GM18909 (cell line): ENCODE measurements around the gene BAZ2B.

ENCODE experiments used
- ATAC-seq: cut with Tn5 transposase; IDR thresholded peaks from one replicate; pipeline ENCODE4 v1.9.1; 2021; ENCODE audit warnings: mild to moderate bottlenecking; ENCODE audit not compliant: unreplicated experiment, poor library complexity

Gene BAZ2B

DNA sequence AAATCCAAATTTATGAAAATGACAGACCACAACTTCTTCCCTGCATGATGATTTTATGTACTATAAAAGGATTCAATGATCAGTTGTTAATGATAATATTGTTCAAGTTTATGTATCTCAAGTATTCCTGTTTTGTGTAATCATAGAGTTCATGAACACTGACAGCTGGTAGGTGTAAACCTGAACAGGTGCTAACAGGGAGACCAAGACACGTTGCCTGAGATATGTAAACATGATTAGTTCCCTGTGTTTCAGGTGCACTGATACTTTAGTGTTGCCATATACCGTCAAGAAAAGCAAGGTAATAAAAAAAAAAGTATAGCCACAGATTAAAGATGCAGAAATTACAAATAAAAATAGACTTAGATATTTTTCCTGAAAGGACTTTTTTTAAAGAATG is 131.8 kb downstream of the BAZ2B start:
- ATAC-seq = no peak

DNA sequence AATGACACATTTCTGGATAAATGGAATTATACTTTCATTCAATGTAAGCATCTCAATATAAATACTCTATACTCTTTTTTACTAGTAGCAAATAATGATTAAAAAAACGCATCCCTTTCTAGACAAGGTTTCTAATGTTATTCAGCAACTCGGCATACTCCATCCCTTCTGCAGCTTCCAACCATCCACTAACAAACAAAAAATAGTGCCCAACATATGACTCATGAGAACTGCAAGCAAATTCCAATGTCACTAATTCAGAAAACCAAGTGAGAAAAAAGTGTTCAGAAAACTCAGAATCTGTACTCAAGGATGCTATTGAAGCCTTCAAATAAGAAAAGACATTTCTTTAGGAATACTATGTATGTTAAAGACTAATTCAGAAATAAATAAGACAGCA is 140.0 kb downstream of the BAZ2B start:
- no peak for ATAC-seq

DNA sequence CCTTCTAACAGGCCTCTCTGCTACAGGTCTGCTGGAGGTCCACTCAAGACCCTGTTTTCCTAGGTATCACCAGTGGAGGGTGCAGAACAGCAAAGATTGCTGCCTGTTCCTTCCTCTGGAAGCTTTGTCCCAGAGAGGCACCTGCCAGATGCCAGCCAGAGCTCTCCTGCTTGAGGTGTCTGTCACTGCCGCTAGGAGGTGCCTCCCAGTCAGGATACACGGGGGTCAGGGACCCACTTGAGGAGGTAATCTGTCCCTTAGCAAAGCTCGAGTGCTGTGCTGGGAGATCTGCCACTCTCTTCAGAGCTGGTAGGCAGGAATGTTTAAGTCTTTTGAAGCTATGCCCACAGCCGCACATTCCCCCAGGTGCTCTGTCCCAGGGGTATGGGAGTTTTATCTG is 140.6 kb downstream of the BAZ2B start:
- no peak for ATAC-seq

DNA sequence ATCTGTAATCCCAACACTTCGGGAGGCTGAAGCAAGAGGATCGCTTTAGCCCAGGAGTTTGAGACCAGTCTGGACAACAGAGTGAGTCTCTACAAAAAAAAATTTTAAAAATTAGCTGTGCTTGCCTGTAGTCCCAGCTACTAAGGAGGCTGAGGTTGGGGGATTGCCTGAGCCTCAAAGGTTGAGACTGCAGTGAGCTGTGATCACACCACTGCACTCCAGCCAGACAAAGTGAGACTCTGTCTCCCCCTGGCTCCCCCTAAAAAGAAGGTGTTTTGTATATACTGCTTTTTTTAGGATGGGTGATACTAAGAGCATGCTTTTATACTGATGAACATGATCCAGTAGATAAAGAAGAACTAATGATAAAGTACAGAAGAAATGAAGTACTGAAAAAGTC is 145.0 kb downstream of the BAZ2B start:
- no peak for ATAC-seq

DNA sequence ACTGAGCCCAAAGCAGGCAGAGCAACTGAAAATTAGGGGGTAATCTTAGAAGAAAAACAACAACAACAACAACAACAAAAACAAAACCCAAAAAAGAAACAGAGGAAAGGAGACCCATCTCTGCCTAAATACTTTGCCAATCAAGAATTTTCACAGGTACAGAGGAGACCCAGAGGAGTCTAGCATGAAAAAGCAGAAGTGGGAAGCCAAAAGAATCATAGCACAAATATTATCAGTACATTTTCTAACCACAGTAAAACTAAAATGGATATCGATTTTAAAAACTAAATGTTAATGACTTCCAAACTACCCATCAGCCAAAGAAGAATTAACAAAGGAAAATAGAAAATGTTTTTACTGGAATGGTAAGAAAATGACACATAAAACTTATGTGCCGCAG is 148.1 kb downstream of the BAZ2B start:
- ATAC-seq = peak; percentile 48

DNA sequence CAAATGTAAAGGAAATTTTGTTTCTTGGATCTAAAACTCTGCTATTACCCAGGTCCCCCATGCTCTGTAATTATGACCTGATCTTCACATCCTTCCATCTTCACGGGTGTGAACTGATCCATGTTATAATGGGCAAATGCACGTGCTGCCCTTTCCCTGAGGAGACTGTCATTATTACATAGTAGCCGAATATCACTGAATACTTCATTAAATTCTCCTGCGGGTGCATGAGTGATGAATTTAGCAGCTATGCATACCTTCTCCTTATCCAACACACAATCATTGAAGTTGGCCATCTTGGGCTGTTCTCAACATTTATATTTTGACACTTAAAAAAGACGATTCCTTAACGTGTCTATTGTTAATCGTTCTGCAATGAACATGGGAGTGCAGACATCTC is 153.4 kb downstream of the BAZ2B start:
- ATAC-seq = no peak

DNA sequence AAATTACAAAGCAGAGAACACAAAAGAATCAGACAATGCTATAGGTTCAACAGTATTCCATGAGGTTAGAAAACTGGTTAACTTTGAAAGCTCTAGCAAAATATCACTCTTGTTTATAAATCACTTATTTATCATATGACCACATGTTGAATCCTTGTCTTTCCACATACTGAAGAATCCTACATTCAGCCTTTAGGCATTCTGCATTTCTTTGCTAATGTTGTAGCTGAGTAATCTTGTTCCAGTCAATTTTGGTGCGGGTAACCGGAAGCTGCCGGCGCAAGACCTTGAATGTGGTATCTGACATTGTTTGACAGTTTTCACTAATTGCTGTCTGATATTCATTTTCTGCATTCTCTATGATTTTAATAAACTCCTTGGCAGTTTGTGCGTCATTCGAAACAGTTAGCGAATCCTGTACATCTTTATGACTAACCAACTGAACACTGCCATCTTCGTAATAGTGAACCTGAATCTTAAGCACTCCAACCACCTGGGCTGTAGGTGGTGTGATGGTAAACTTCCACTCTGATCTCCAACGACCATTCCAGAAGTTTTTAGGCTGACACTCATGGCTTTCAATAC is 154.1 kb downstream of the BAZ2B start:
- ATAC-seq = no peak

DNA sequence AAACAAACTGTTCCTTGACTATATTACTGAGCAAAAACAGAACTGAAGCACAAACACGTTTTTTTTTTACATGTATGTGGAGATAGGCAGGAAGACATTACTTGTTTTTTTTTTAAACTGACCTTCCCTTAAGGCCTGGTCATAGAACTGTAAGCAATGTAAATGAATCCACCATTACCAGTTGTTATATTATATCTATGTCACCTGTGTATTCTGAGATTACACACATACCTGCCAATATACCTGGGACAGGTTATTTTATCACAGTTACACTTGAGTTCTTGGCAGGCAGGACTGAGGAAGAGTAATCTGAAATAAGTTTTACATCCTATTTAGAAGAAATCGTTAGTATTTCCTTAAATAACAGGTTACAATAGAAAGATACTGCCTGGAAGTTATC is 155.3 kb downstream of the BAZ2B start:
- ATAC-seq = no peak

DNA sequence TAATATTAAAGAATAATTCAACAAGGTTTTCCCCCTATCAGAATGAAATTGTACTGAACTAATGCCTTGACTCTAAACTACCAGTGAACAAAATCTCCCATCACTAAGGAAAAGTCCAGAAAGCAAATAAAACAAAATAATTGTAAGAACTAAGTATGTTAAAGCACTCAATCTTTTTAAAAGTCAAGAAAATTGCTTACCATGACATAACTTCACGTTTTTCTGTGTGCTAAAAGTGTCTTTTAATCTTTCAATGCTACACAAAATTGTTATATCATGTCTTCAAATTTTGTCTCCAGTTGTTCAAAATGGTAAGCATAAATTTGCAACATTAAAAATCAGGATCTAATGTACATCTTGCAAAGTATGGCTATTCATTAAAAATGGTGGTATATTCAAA is 156.1 kb downstream of the BAZ2B start:
- ATAC-seq = no peak

DNA sequence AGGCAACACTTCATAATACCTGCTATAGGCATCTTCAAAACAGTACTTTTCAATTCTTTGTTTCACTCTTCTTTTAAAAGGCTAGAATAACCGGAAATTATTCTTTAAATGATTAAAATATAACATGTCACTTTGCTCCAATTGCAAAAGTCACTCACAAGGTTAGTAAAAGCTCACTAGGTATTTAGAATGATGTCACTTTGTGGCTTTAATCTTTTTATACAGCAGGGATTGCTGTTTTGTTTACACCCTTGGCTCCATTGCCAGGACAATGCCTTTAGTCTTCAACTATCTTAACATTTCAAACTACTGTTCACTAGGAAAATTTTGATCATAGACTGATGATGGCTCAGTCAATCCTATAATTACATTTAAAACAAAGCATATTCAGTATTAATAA is 157.1 kb downstream of the BAZ2B start:
- ATAC-seq = no peak

DNA sequence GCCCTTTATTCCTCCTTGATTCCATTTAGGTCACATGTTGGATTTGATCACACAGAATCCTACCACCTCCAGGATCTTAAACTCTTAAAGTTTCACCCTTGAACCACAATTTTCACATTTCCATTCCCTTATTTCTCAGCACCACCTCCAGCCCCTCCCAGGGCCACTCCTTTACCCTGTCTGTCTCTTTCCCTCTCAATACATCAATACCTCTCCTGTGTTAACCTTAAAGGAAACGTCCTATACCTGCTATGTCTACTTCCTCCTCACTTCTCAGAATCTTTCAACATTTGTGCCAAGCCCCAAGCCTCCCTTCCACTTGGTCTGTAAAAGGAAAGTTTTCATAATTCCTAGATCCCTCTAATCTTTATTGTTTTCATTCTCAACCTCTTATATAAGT is 158.8 kb downstream of the BAZ2B start:
- no peak for ATAC-seq

DNA sequence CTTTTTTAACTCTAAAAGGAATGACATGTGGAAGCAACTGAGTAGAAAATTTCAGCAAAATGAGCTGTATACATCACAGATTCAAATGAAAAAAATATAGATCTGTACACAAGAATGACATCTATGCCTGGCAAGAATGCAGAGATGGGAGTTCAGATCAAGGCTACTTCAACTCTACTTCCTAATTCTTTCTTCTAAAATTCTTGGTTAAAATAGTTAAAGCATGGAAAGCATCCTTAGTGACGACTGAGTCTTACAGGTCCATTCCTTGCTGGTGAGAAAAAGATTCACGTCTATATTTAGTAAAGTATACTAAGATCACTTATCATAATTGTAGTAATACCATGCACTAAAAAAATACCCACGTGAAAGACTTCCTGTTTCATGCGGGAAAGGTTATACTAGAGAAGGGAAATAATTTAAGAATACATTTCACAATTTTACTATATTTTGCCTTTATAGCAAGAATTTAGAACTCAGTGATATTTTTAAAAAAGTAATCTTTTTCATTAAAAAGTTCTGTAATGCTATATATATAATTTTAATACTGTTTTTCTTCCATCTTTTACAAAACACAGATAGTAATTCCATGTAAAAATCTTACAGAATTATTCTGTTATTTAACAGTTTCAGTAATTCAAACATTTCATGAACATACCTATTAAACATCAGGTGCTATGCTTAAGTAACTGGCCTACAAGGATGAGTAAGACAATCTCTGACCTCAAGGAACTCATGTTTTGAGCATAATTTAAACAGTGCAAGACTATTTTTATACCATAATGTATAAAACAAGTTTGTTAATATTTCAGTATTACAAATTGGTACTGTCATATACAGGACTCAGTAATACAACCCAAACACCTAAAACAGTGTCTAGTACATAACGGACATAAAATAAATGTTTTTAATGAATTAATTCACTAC is 159.6 kb downstream of the BAZ2B start:
- ATAC-seq = peak; percentile 49

DNA sequence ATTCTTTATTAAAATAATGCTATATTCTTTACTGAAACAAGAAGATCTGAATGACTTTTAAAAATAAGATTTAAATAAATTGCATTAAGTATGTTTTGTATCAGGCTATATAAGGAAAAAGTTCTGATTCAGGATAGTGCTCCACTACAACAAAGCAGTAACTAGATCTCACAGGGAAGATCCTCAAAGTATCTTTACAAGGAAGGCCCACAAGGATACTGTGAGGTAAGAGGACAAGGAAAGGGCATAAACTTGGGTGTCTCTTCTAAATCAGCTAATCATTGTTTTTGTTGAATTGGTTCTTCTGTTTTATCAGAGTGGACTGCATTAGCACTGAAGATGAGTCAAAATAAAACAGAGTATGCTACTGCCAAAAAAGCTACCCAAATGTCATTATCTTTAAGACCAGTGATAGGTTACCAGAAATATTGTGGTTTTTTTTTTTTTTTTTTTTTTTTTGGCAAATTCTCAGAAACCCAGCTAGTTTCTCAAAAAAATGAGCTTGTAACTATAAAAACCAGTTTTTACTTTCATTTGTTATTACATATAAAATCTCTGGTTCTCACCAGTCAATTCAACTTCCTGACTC is 160.9 kb downstream of the BAZ2B start:
- ATAC-seq = no peak

DNA sequence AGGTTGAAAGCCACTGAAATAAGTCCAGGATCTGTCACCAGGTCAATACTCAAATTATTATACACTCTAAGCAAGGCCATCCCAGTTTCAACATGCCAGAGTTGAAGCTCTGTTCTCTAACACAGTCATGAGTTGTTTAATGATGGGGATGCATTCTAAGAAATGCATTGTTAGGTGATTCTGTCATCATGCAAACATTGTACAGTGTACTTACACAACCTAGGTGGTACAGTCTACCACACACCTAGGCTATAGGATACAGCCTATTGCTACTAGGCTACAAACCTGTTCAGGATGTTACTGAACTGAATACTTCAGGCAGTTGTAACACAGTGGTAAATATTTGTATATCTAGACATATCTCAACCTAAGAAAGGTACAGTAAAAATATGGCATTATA is 162.2 kb downstream of the BAZ2B start:
- ATAC-seq = no peak

DNA sequence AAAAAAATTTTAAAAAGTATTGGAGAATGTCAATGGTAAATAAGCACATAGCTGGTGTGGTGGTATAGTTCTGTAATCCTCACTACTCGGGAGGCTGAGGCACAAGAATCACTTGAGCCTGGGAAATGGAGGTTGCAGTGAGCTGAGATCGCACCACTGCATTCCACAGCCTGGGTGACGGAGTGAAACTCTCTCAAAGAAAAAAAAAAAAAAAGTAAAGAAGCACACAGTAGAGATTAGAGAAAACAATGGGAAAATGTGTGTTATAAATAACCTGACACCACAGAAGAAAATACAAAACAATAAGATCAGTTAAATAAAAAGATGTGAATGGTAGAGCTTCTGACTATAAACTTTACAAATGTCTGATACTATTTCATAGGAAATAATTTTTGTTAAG is 166.2 kb downstream of the BAZ2B start:
- no peak for ATAC-seq

DNA sequence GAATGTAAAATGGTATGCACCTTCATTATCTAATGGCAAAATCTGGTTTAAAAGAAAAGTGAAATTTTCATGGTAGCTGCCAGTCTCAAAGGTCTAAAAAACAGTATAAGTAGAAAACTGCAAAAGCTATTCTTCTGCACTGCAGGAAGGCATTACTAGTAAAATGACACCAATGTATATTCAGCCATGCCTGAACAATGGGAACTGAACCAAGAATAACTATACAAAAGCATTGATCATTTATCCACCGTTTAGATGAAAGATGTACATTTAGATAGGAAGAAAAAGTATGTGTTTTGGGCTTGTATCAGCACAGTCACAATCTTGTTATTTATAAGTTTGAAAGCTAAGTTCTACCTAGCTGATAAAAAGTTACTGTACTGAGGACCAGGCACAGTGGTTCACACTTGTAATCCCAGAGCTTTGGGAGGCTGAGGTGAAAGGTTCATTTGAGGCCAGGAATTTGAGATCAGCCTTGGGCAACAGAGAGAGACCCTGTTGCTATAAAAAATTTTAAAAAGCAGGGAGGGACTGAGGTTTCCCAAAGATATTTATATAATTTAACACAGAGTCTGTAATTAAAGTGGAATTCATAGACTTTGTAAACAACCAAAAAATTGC is 166.7 kb downstream of the BAZ2B start:
- ATAC-seq = no peak

DNA sequence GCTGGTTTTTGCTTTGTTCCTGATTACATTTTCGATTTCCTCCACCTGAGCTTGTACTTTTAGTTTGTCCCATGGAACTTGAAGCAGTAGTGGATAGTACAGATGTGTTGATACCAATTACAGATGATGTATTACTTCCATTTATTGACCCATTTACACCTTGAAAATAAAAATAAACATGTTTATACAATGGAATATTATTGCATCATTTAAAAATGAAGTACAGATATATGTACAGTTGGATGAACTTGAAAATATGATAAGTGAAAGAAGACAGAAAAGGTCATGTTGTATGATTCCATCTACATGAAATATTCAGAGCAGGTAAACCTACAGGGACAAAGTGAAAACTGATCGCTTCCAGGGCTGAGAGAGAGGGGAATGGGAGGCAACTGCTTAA is 169.5 kb downstream of the BAZ2B start:
- ATAC-seq = no peak

DNA sequence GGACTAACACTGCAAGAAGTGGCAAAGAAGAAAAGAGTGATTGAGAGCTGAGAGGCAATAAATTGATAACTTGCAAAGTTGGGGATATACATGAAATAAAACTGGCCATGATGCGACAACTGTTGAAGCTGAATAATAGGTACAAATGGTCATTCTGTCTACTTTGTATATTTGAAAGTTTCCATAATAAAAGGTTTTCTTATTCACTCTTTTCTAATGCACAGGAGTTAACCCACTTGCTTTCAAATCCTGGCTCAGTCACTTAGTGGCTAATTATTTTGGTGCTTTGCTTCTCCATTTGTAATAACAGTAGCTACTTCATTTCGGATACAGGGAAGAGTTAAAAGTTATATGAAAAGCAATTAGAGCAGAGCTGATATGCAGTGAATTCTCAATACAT is 170.1 kb downstream of the BAZ2B start:
- ATAC-seq = no peak

DNA sequence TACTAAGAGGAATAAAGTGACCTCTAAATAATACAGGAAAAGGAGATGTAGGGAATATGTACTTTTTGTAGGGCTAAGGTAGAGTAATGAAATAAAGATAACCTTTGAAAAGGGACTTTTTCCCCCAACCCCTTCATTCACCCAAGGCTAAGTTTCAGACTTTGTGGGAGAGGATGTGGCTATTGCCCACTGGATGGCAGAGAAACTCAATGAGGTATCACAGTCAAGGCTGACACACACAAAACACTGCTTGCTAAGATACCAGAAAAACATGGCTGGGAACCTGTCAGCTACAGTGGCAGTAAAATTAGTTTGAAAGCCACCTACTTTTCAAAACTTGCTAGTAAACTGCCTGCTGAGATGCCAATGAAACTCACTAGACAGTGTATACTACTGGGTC is 171.0 kb downstream of the BAZ2B start:
- ATAC-seq = peak; percentile 47

DNA sequence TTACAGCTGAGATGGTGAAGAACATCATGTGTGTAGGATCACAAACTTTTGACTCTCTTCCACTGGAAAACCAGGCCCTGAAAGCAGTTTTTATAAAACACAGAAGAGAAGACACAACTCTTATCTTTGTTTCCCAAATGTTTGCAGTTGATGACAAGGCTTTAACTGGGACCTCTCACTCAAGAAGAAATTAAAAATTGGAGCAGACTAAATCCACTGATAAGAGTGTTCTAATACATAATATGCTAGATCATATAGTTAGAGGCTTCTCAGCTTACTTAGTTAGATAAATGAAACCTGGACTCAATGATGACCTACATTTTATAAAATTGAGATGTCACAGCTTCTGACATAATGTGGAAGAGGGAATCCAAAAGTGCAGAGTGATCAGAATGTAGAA is 171.6 kb downstream of the BAZ2B start:
- no peak for ATAC-seq

DNA sequence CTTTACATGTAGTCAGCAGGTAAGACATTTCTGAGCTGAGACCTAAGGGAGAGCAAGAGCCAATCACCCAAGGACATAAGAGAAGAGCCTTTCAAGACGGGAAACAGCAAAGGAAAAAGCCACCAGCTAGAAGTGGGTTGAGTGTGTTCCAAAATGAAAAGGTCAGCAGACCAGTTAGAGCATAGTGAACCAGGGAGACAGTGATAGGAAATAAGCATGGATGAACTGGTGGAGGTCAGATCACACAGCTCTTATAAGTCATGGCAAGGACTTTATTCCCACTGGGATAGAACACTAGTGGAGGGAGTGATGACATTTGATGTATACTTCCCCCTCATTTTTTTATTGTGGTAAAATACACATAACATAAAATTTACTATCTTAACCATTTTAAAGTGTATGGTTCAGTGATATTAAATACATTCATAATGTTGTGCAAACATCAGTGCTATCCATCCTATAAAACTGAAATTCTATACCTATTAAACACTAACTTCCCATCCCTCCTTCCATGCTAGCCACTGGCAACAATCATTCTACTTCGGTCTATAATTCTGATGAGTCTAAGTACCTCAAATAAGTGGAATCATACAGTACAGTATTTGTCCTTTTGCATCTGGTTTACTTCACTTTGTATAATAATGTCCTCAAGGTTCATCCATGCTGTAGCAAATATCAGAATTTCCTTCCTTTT is 174.0 kb downstream of the BAZ2B start:
- no peak for ATAC-seq
